GM12891 (cell line): ENCODE data around the gene TAS2R16.

Experiments used
- POLR2A ChIP-seq: IDR thresholded peaks from 2 replicates; pipeline ENCODE4 v1.6.1; 2011; ENCODE audit warnings: low read depth, low read length, control low read depth
- POLR2AphosphoS5 ChIP-seq: IDR thresholded peaks from 2 replicates; pipeline ENCODE4 v1.6.1; 2011; ENCODE audit warnings: low read depth, low read length, control low read depth
- TAF1 ChIP-seq: IDR thresholded peaks from 2 replicates; pipeline ENCODE4 v1.6.1; 2011; ENCODE audit warnings: low read depth, low read length, control low read depth

DNA sequence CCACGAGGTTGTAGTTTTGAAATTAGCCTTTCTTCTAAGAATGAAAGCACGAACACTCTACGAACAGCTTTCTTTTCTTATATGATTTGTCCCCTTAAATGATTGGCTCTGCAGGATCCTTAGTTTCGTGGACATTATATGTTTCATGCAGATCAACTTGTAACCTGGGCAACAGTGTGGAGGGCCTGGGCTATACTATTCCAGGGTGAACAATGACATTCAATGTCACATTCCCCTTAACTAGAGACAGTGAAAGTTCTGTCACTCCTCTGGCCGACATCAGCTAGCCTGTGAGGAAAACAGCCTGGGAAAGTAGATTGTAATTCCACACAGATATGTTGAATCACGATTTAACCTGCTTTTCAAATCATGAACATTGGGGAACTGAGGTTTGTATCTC, 23.4 kb downstream of the TAS2R16 start:
- TF ChIP-seq POLR2A (no peak), TAF1 (no peak), POLR2AphosphoS5 (no peak)
